ENCODE results near the gene SCAPER. TPM values are rescaled to one million over a fixed set of nuclear protein-coding genes. Genes with fewer than 3 reads are reported as not detected.
A peak's percentile ranks its signal among the peaks of the same experiment; 100 is the strongest.

The SCAPER gene
- total RNA-seq, 1 experiment from 2014 or later, result 7.4 TPM

- Histone ChIP-seq H2BK20ac (ENCODE audit: low read depth, low read length, poor library complexity, severe bottlenecking) (no peak overlapping the region), H3T11ph (ENCODE audit: low read length) (no peak overlapping the region), H3K4me1 (ENCODE audit: insufficient read depth, low read length) (no peaks in the 10 kb centered on the region), H3K56ac (ENCODE audit: insufficient read length, low read depth, low read length) (no peak overlapping the region), H3K9me3 (ENCODE audit: control insufficient read depth, low read depth, low read length) (no peaks in the 10 kb centered on the region), H3K79me2 (ENCODE audit: insufficient read depth, low read length) (peaks cover 6% of the 10 kb centered on the region; the same call in 1 of the 2 replicates), H2AK5ac (ENCODE audit: insufficient read length, low read length) (no peak overlapping the region), H3K23me2 (ENCODE audit: insufficient read length, low read depth, low read length, poor library complexity, severe bottlenecking) (no peaks in the 10 kb centered on the region), H3K27me3 (ENCODE audit: insufficient read depth, low read length) (no peaks in the 10 kb centered on the region), H2BK15ac (ENCODE audit: low read depth, low read length) (no peak overlapping the region), H3K14ac (ENCODE audit: insufficient read depth, low read length) (peak overlapping the region; percentile 76), H4K5ac (ENCODE audit: insufficient read length, low read depth, low read length) (peak overlapping the region; percentile 22), H3K18ac (ENCODE audit: insufficient read length, low read depth, low read length) (peak overlapping the region; percentile 52), H4K20me1 (ENCODE audit: control insufficient read depth, insufficient read depth, insufficient read length) (no peaks in the 10 kb centered on the region), H4K91ac (ENCODE audit: insufficient read length, low read depth, low read length) (no peak overlapping the region), H3K4ac (ENCODE audit: low read depth, low read length) (no peak overlapping the region), H2BK120ac (ENCODE audit: low read depth, low read length, poor library complexity, severe bottlenecking) (no peak overlapping the region), H3K27ac (ENCODE audit: insufficient read length, low read depth, low read length) (no peak overlapping the region), H3K4me2 (ENCODE audit: insufficient read depth, insufficient read length, low read length) (peak overlapping the region; percentile 86), H3K23ac (ENCODE audit: insufficient read length, low read depth, low read length) (no peak overlapping the region), H3K9ac (ENCODE audit: extremely low read depth, insufficient read length, low read length) (peak overlapping the region; percentile 93), H2BK12ac (ENCODE audit: insufficient read length, low read depth, low read length) (no peak overlapping the region), H3K79me1 (ENCODE audit: insufficient read depth, low read depth, low read length, poor library complexity, severe bottlenecking) (no peaks in the 10 kb centered on the region), H2AFZ (ENCODE audit: low read length) (no peak overlapping the region), H4K8ac (replicated peaks; ENCODE audit: insufficient read length, low read depth, low read length) (no peak overlapping the region), H2BK5ac (ENCODE audit: insufficient read length, low read length) (peak overlapping the region; percentile 5)
- no peak for DNase-seq
- no peak for TF ChIP-seq CTCF (conservative IDR thresholded peaks at IDR 0.05)
- Mint-ChIP-seq H3K27me3 (ENCODE audit: low read depth) (no peaks in the 10 kb centered on the region), H3K27ac (peak overlapping the region; percentile 96 to 98 (median 96)), H3K4me1 (peaks cover 26 to 32% of the 10 kb centered on the region in 2 experiments), H3K9me3 (no peaks in the 10 kb centered on the region; a peak in 1 of 5 replicates), H3K36me3 (ENCODE audit: insufficient read depth in 1 of 3, low read depth in 3 of 3) (peaks cover 23 to 44% (median 41%) of the 10 kb centered on the region in 3 experiments), H3K4me3 (peak overlapping the region; percentile 86 to 96)
- no CpG with 5 or more reads among the region's 14 CpGs for WGBS (ENCODE audit: extremely low coverage, insufficient read length, low lambda C conversion rate)
These were observed 27.2 kb upstream of the SCAPER start for GRCh38 chr15:76932135-76932966.

All from H9 (cell line).